Smooth muscle cell (in vitro differentiated cells): ENCODE results near the gene NXPE3. TPM values are rescaled to one million over a fixed set of nuclear protein-coding genes. Genes with fewer than 3 reads are reported as not detected.

ENCODE experiments used
- DNase-seq: peaks from one replicate; lab custom pipeline; 2025; ENCODE audit not compliant: unreplicated experiment; lab: John Stamatoyannopoulos, UW
- H2AFZ ChIP-seq: fragments of 200-600 bp; sonication (generic); 2 replicates; pipeline ENCODE4 v1.6.0; 2016; ENCODE audit warnings: antibody characterized with exemption, low read depth, mild to moderate bottlenecking
- H3F3A ChIP-seq: fragments of 200-600 bp; sonication (generic); 2 replicates; pipeline ENCODE4 v1.6.0; 2017; ENCODE audit warnings: antibody characterized with exemption, low read depth
- H3K27ac ChIP-seq: fragments of 200-600 bp; sonication (generic); 2 replicates; pipeline ENCODE4 v1.5.1; 2016; ENCODE audit warnings: low read depth, mild to moderate bottlenecking
- H3K27me3 ChIP-seq: fragments of 200-600 bp; sonication (generic); 2 replicates; pipeline ENCODE4 v1.6.1; 2016; ENCODE audit warnings: low read depth, mild to moderate bottlenecking
- H3K36me3 ChIP-seq: fragments of 200-600 bp; sonication (generic); 2 replicates; pipeline ENCODE4 v1.5.1; 2016; ENCODE audit warnings: low read depth
- H3K4me1 ChIP-seq: fragments of 200-600 bp; sonication (generic); 2 replicates; pipeline ENCODE4 v1.5.1; 2016; ENCODE audit warnings: low read depth
- H3K4me2 ChIP-seq: fragments of 200-600 bp; sonication (generic); 2 replicates; pipeline ENCODE4 v1.6.0; 2016; ENCODE audit warnings: mild to moderate bottlenecking
- H3K4me3 ChIP-seq: fragments of 200-600 bp; sonication (generic); 2 replicates; pipeline ENCODE4 v1.5.1; 2016; ENCODE audit warnings: mild to moderate bottlenecking
- H3K79me2 ChIP-seq: fragments of 200-600 bp; sonication (generic); 2 replicates; pipeline ENCODE4 v1.6.0; 2016; ENCODE audit warnings: low read depth, mild to moderate bottlenecking
- H3K9ac ChIP-seq: fragments of 200-600 bp; sonication (generic); 2 replicates; pipeline ENCODE4 v1.6.0; 2016; ENCODE audit warnings: low read depth
- H3K9me3 ChIP-seq: fragments of 200-600 bp; sonication (generic); replicated peaks from 2 replicates; pipeline ENCODE4 v1.5.1; 2016; ENCODE audit warnings: low read depth
- H4K20me1 ChIP-seq: fragments of 200-600 bp; sonication (generic); 2 replicates; pipeline ENCODE4 v1.6.0; 2016; ENCODE audit warnings: low read depth
- WGBS: methylation state at CpG from one replicate; pipeline ENCODE4 v1.1.7; 2016; ENCODE audit warnings: low lambda C conversion rate; 5-methylcytosine and 5-hydroxymethylcytosine counted together
- polyA plus RNA-seq: library from polyadenylated mRNA; unstranded; fragments of >200 nt; fragmentation: Nextera tagmentation; extraction: Ambion mirVana; gene quantifications from 2 replicates; pipeline ENCODE4 v1.2.1, GENCODE V29; 2016
- total RNA-seq: library from RNA; depleted of rRNA; stranded (reverse); fragments of >200 nt; gene quantifications from 2 replicates; pipeline ENCODE4 v1.2.3, GENCODE V29; 2014
- TF ChIP-seq, protein P1 (sequence below): fragments of 200-600 bp; sonication (generic); IDR thresholded peaks from 2 replicates; pipeline ENCODE4 v1.5.1; 2017; ENCODE audit warnings: borderline replicate concordance, mild to moderate bottlenecking, antibody characterized with exemption; ENCODE audit not compliant: insufficient read depth, poor library complexity, severe bottlenecking

The NXPE3 gene
- total and polyA plus RNA-seq, 2 experiments from 2014 or later = 7.0 to 8.6 TPM

DNA sequence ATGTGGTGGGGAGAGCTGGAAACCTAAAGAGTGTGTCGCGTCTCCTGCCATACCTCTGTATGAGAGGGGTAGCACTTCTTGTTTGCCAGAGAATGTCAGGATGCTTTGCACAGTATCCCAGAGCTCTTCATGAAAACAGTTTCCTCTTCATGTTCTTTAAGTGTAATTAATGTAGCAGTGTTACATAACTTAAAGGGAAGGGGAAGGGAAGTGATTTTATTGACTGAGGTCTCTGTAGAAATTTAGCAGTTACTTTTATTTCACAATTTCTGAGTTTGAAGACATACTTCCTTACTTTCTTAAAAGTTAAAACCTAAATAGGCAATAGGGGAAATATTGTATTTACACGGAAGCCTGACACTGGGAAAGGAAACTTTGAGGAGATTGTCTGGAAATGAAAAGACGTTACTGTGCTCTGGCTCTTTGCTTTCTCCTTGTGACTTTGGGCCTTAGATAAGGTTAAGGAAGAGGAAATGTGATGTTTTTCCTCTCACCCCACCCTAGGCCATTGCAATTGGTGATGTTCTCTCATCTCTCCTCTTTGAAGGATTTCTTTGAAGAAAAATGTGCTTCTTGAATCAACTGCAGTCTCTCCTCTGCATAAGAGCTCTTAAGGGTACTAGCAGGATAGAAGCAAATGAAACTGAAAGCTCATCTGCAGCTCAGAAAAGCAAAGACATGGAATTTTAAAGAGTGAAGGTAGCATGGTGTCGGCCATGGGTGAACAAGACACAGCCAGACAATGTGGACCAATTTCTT lies 6.0 kb downstream of the NXPE3 start:
- WGBS = 95% methylated on average over 5 of the region's 5 CpGs
- H3F3A ChIP-seq = no peaks in the 10 kb centered on the region
- no peak overlapping the region for H3K9ac ChIP-seq
- TF ChIP-seq, protein P1, sequence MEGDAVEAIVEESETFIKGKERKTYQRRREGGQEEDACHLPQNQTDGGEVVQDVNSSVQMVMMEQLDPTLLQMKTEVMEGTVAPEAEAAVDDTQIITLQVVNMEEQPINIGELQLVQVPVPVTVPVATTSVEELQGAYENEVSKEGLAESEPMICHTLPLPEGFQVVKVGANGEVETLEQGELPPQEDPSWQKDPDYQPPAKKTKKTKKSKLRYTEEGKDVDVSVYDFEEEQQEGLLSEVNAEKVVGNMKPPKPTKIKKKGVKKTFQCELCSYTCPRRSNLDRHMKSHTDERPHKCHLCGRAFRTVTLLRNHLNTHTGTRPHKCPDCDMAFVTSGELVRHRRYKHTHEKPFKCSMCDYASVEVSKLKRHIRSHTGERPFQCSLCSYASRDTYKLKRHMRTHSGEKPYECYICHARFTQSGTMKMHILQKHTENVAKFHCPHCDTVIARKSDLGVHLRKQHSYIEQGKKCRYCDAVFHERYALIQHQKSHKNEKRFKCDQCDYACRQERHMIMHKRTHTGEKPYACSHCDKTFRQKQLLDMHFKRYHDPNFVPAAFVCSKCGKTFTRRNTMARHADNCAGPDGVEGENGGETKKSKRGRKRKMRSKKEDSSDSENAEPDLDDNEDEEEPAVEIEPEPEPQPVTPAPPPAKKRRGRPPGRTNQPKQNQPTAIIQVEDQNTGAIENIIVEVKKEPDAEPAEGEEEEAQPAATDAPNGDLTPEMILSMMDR = no peak
- no peak overlapping the region for H3K4me2 ChIP-seq
- H3K4me1 ChIP-seq = peaks cover 12% of the 10 kb centered on the region
- H3K36me3 ChIP-seq = peaks cover 6% of the 10 kb centered on the region
- H4K20me1 ChIP-seq = no peaks in the 10 kb centered on the region
- no peaks in the 10 kb centered on the region for H3K27me3 ChIP-seq
- H2AFZ ChIP-seq = no peak overlapping the region
- no peak overlapping the region for H3K4me3 ChIP-seq
- DNase-seq = no peak
- peaks cover 25% of the 10 kb centered on the region for H3K79me2 ChIP-seq
- H3K27ac ChIP-seq = no peak overlapping the region
- H3K9me3 ChIP-seq = no peaks in the 10 kb centered on the region

DNA sequence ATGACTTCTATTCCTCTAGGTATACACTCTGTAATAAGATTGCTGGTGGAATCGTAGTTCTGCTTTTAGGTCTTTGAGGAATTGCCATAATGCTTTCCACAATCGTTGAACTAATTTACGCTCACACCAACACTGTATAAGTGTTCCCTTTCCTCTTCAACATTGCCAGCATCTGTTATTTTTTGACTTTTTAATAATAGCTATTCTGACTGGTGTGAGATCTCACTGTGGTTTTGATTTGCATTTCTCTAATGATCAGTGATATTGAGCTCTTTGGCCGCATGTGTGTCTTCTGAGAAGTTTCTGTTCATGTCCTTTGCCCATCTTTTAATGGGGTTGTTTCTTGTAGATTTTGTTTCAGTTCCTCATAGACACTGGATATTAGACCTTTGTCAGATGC lies 12.8 kb downstream of the NXPE3 start:
- H3K9ac ChIP-seq = no peak overlapping the region
- no peaks in the 10 kb centered on the region for H3K9me3 ChIP-seq
- peaks cover 9% of the 10 kb centered on the region for H3K79me2 ChIP-seq
- H3K4me3 ChIP-seq = no peak overlapping the region
- 97% methylated on average over 4 of the region's 4 CpGs for WGBS
- H3K27me3 ChIP-seq = no peaks in the 10 kb centered on the region
- H4K20me1 ChIP-seq = no peaks in the 10 kb centered on the region
- no peak overlapping the region for H3K4me2 ChIP-seq
- H3F3A ChIP-seq = no peaks in the 10 kb centered on the region
- TF ChIP-seq, protein P1 = no peak
- no peak overlapping the region for H2AFZ ChIP-seq
- H3K27ac ChIP-seq = no peak overlapping the region
- H3K36me3 ChIP-seq = peaks cover 17% of the 10 kb centered on the region
- no peak for DNase-seq
- no peaks in the 10 kb centered on the region for H3K4me1 ChIP-seq

DNA sequence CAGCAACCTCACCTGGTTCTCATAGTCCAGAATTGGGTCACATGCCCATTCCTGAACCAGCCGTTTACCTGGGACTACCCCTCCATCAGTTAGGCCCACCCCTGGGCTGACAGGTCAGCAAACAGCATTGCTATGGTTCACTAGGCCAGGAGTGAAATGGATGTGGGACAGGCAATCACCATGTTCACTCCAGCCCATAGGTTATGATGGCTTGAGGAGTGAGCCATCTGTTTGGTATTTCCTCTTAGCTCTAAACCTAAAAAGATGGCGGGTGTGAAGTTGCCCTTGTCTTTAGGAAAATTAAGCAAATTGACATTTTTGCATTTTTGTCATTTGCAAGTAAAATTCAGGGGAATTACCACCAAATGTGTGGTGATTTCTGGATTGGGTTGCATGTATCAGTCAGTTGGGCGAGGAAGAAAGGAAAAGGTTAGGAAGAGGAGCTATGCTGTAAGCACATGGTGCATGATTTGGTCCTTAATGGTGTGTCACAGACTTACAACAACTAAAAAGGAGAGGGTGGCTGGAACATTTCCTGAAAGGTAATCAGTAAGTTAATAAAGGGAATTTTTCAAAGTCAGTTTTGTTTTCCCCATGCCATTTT lies 17.2 kb downstream of the NXPE3 start:
- WGBS = 92% methylated on average over 3 of the region's 3 CpGs
- no peak overlapping the region for H3K27ac ChIP-seq

More for the DNA sequence above, 17.2 kb downstream of the NXPE3 start:
- Histone ChIP-seq H3K4me3 (no peak overlapping the region), H3K4me2 (no peak overlapping the region), H3K9ac (no peak overlapping the region), H3K4me1 (no peaks in the 10 kb centered on the region), H3K79me2 (peaks cover 7% of the 10 kb centered on the region), H3K9me3 (no peaks in the 10 kb centered on the region), H4K20me1 (no peaks in the 10 kb centered on the region), H3K27me3 (no peaks in the 10 kb centered on the region), H2AFZ (no peak overlapping the region), H3F3A (peaks cover 3% of the 10 kb centered on the region), H3K36me3 (peaks cover 7% of the 10 kb centered on the region)
- TF ChIP-seq, protein P1 = no peak
- DNase-seq = no peak
